A673 (cell line): ENCODE measurements around the gene ZNF277. TPM values are rescaled to one million over a fixed set of nuclear protein-coding genes. Genes with fewer than 3 reads are reported as not detected.

Experiments
- BruUV-seq: library from RNA; stranded (reverse); fragments of 400-500 nt; replicated peaks from 2 replicates; lab custom pipeline; 2021; lab: Mats Ljungman, UMichigan
- CTCF ChIA-PET: fragments of 300-600 bp; sonication (Branson Sonifier 250); formaldehyde crosslinking; loops from one replicate; lab custom pipeline; 2022; ENCODE audit warnings: antibody characterized with exemption; lab: Charles Lee
- POLR2A ChIA-PET: fragments of 300-600 bp; sonication (Branson Sonifier 250); formaldehyde crosslinking; loops from one replicate; lab custom pipeline; 2022; ENCODE audit warnings: antibody characterized with exemption; ENCODE audit not compliant: low non-redundant PET; lab: Charles Lee
- DNase-seq: peaks from one replicate; pipeline ENCODE4 v3.0.0-alpha.2; 2015; ENCODE audit warnings: low spot score
- H3K27ac ChIP-seq: fragments of 200-600 bp; sonication (generic); 2 replicates; pipeline ENCODE4 v1.5.1; 2016; ENCODE audit warnings: mixed run types, low read depth, mild to moderate bottlenecking, mixed read lengths, antibody characterized with exemption, low read length; ENCODE audit not compliant: poor library complexity, severe bottlenecking
- H3K27me3 ChIP-seq: fragments of 200-600 bp; sonication (generic); replicated peaks from 2 replicates; pipeline ENCODE4 v1.6.1; 2017; ENCODE audit warnings: mixed run types, low read depth, mild to moderate bottlenecking, mixed read lengths, antibody characterized with exemption, low read length; ENCODE audit not compliant: insufficient read depth, poor library complexity
- H3K36me3 ChIP-seq: fragments of 200-600 bp; sonication (generic); 2 replicates; pipeline ENCODE4 v1.6.1; 2016; ENCODE audit warnings: mixed run types, mild to moderate bottlenecking, mixed read lengths, antibody characterized with exemption, low read length; ENCODE audit not compliant: insufficient read depth, poor library complexity, severe bottlenecking
- H3K4me1 ChIP-seq: fragments of 200-600 bp; sonication (generic); 2 replicates; pipeline ENCODE4 v1.6.1; 2017; ENCODE audit warnings: mixed run types, mild to moderate bottlenecking, mixed read lengths, antibody characterized with exemption, low read length; ENCODE audit not compliant: insufficient read depth, poor library complexity, severe bottlenecking
- H3K4me3 ChIP-seq: fragments of 200-600 bp; sonication (generic); 2 replicates; pipeline ENCODE4 v1.5.1; 2016; ENCODE audit warnings: low read depth, mixed run types, mild to moderate bottlenecking, mixed read lengths, low read length; ENCODE audit not compliant: poor library complexity, severe bottlenecking
- H3K9me3 ChIP-seq: fragments of 200-600 bp; sonication (generic); 2 replicates; pipeline ENCODE4 v1.6.1; 2016; ENCODE audit warnings: mixed run types, low read depth, mild to moderate bottlenecking, mixed read lengths, antibody characterized with exemption, low read length; ENCODE audit not compliant: poor library complexity, severe bottlenecking
- CTCF ChIP-seq: fragments of 300-800, 200-600 bp; sonication (generic); conservative IDR thresholded peaks from 2 replicates; pipeline ENCODE4 v1.5.1; 2017; ENCODE audit warnings: low read depth, mild to moderate bottlenecking, antibody characterized with exemption, low read length, moderate library complexity, mixed read lengths
- EZH2 ChIP-seq: fragments of 200-600 bp; sonication (generic); IDR thresholded peaks from 2 replicates; pipeline ENCODE4 v1.6.1; 2017; ENCODE audit warnings: borderline replicate concordance, low read depth, mild to moderate bottlenecking, mixed read lengths, antibody characterized with exemption, low read length; ENCODE audit not compliant: poor library complexity, severe bottlenecking
- intact Hi-C: fragments of 100-400 bp; cut with micrococcal nuclease; formaldehyde crosslinking; loops from one replicate; pipeline ENCODE4 v1.10.0; 2022; ENCODE audit not compliant: unreplicated experiment
- total RNA-seq: library from RNA; stranded (reverse); gene quantifications from 2 replicates; pipeline ENCODE4 v1.2.3, GENCODE V29; 2021

The ZNF277 gene
- total RNA-seq, 1 experiment from 2014 or later = 17.7 TPM

DNA sequence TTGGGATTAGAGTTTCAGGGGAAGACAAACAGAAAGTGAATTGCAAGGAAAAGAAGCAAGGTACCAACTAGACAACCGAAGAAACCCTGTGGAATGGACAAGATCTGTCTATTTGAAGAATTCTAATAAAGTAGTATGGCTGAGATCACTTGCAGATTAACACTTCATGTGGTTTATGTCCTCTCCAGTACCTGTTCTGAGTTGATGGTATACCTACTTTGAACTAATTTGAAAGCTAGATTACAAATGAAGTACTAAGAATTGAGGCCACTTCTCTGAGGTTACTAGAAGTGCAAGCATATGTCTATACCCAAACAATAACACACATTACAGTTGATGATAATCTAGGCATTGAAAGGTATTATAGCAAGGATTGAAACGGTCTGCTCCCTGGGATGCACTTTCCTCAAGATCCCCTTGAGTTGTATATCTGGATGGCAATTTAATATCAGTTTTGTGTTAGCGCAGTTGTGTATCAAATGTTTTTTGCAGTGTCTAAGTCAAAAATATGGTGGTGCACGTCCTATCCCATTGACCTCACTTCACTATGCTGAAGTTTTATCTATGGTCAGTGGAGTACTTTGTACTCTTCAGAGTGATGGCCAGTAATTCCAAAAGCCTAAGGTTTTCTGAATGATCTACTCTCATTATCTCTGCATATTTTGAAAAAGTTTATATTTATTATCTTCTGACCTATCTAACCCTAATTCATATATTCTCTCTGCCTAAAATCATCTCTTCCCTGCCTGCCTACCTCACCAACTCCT is 25.9 kb downstream of the ZNF277 start:
- Histone ChIP-seq H3K36me3 (no peaks in the 10 kb centered on the region), H3K4me3 (no peak overlapping the region), H3K27me3 (no peaks in the 10 kb centered on the region), H3K4me1 (no peaks in the 10 kb centered on the region), H3K9me3 (no peaks in the 10 kb centered on the region), H3K27ac (no peak overlapping the region)
- no peak for TF ChIP-seq CTCF
- TF ChIP-seq EZH2 = no peak
- no TSS peak for BruUV-seq
- ChIA-PET POLR2A (interaction anchor here (0.6 kb wide), 1 partner anchor 16 kb away, joined by 4 read pairs; no protein-coding TSS in a partner anchor), CTCF (no interaction called here)
- intact Hi-C loops = no loop called here
- no peak for DNase-seq

- POLR2A ChIA-PET = interaction anchor here (0.6 kb wide), 1 partner anchor 15 kb away, joined by 4 read pairs; no protein-coding TSS in a partner anchor
- Histone ChIP-seq H3K36me3 (no peaks in the 10 kb centered on the region), H3K4me3 (no peak overlapping the region), H3K27me3 (no peaks in the 10 kb centered on the region), H3K9me3 (no peaks in the 10 kb centered on the region), H3K4me1 (no peaks in the 10 kb centered on the region), H3K27ac (no peak overlapping the region)
- CTCF ChIA-PET = no interaction called here
- TF ChIP-seq EZH2 = no peak
- TF ChIP-seq CTCF = no peak
- intact Hi-C loops = no loop called here
- no peak for DNase-seq
- BruUV-seq = no TSS peak
These were observed 26.7 kb downstream of the ZNF277 start for GRCh38 chr7:112233048-112233697.

- CTCF ChIA-PET = no interaction called here
- intact Hi-C loops = no loop called here
- Histone ChIP-seq H3K27me3 (no peaks in the 10 kb centered on the region), H3K36me3 (no peaks in the 10 kb centered on the region), H3K4me3 (no peak overlapping the region), H3K9me3 (no peaks in the 10 kb centered on the region), H3K4me1 (no peaks in the 10 kb centered on the region), H3K27ac (no peak overlapping the region)
- TF ChIP-seq CTCF (no peak), EZH2 (no peak)
- DNase-seq = no peak
- POLR2A ChIA-PET = no interaction called here
- no TSS peak for BruUV-seq
These were observed 27.7 kb downstream of the ZNF277 start for GRCh38 chr7:112234147-112234546.
